ENCODE data around the gene MTUS2. TPM values are rescaled to one million over a fixed set of nuclear protein-coding genes. Genes with fewer than 3 reads are reported as not detected.

Gene MTUS2
- total and polyA plus RNA-seq, 9 of the 15 experiments (the other 6 are each of a cell fraction or from before 2014, with no cell fraction given) = 0.01 to 0.28 (median 0.06) TPM; not detected in 1

DNA sequence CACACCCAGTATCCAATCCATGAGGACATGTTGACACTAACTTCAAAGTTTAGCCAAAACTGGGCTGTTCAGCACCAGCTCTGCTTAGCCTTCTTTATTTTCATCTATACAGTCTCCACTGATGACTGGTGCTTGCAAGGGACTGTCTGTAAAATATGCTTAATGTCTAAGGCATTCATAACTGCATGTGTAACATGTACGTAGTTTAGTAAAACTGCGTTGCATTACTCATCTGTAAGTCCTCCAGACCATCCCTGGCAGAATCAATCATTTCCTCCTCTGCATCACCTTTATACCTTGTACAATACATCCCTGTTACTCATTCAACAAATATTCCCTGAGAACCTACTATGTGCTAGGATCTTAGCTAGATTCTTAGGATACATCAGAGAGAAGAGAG, 362.1 kb downstream of the MTUS2 start:
- 0% methylated on average over 2 of the region's 2 CpGs for WGBS (ENCODE audit: insufficient coverage, low coverage, missing lambda C conversion rate)
- no TSS peak for BruUV-seq (replicated peaks)
- ATAC-seq = no peak
- TF ChIP-seq SAFB (IDR thresholded peaks at IDR 0.05; ENCODE audit: borderline replicate concordance, low read depth, low read length) (no peak), SRF (CRISPR knock-in tag; IDR thresholded peaks at IDR 0.05) (no peak), CBFA2T3 (IDR thresholded peaks at IDR 0.05) (no peak), YY1 (IDR thresholded peaks at IDR 0.05; ENCODE audit: borderline replicate concordance in 1 of 3, control insufficient read depth in 1 of 3, extremely low read depth in 1 of 3, insufficient read depth in 3 of 3, insufficient read length in 1 of 3, insufficient replicate concordance in 2 of 3, low read depth in 1 of 3, low read length in 2 of 3) (no peak)
- TF ChIP-seq, protein P1, sequence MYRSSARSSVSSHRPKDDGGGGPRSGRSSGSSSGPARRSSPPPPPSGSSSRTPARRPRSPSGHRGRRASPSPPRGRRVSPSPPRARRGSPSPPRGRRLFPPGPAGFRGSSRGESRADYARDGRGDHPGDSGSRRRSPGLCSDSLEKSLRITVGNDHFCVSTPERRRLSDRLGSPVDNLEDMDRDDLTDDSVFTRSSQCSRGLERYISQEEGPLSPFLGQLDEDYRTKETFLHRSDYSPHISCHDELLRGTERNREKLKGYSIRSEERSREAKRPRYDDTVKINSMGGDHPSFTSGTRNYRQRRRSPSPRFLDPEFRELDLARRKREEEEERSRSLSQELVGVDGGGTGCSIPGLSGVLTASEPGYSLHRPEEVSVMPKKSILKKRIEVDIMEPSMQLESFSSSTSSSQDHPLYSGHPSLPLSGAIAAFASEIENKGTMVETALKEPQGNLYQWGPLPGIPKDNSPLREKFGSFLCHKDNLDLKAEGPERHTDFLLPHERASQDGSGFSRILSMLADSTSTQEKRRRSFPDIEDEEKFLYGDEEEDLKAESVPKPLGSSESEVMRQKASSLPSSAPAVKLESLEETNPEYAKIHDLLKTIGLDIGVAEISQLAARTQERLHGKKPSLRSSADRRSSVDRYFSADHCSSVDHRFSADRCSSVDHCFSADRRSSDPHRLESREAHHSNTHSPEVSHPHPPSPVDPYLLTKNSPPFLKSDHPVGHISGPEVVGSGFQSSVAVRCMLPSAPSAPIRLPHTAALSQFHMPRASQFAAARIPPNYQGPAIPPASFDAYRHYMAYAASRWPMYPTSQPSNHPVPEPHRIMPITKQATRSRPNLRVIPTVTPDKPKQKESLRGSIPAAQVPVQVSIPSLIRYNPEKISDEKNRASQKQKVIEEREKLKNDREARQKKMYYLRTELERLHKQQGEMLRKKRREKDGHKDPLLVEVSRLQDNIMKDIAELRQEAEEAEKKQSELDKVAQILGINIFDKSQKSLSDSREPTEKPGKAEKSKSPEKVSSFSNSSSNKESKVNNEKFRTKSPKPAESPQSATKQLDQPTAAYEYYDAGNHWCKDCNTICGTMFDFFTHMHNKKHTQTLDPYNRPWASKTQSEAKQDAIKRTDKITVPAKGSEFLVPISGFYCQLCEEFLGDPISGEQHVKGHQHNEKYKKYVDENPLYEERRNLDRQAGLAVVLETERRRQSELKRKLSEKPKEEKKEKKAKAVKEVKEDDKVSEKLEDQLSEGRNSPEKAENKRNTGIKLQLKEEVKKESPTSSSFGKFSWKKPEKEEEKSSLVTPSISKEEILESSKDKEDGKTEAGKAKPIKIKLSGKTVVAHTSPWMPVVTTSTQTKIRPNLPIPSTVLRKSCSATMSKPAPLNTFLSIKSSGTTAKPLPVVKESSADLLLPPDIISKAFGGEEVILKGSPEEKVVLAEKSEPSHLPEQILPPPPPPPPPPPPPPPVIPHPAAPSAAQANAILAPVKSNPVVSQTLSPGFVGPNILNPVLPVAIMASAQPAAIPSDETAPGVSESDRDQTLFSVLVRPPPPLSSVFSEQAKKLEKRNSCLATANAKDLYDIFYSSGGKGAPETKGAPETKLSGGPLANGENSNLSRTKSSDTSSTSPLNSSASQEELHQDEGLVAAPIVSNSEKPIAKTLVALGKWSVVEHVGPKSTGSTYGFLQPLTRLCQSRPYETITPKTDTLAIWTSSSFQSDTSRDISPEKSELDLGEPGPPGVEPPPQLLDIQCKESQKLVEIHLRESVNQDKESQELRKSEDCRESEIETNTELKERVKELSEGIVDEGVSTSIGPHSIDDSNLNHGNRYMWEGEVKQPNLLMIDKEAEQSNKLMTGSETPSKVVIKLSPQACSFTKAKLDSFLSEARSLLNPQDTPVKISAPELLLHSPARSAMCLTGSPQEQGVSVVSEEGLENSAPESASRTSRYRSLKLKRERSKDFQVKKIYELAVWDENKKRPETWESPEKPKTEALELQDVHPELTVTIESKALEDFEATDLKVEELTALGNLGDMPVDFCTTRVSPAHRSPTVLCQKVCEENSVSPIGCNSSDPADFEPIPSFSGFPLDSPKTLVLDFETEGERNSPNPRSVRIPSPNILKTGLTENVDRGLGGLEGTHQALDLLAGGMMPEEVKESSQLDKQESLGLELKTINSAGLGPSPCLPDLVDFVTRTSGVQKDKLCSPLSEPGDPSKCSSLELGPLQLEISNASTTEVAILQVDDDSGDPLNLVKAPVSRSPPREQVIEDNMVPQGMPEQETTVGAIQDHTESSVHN (IDR thresholded peaks at IDR 0.05; ENCODE audit: borderline replicate concordance in 1 of 2, low read depth in 1 of 2) = no peak
- TF ChIP-seq, protein P2, sequence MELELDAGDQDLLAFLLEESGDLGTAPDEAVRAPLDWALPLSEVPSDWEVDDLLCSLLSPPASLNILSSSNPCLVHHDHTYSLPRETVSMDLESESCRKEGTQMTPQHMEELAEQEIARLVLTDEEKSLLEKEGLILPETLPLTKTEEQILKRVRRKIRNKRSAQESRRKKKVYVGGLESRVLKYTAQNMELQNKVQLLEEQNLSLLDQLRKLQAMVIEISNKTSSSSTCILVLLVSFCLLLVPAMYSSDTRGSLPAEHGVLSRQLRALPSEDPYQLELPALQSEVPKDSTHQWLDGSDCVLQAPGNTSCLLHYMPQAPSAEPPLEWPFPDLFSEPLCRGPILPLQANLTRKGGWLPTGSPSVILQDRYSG (tag; conservative IDR thresholded peaks at IDR 0.05; ENCODE audit: low read depth) = no peak
- TF ChIP-seq, protein P3, sequence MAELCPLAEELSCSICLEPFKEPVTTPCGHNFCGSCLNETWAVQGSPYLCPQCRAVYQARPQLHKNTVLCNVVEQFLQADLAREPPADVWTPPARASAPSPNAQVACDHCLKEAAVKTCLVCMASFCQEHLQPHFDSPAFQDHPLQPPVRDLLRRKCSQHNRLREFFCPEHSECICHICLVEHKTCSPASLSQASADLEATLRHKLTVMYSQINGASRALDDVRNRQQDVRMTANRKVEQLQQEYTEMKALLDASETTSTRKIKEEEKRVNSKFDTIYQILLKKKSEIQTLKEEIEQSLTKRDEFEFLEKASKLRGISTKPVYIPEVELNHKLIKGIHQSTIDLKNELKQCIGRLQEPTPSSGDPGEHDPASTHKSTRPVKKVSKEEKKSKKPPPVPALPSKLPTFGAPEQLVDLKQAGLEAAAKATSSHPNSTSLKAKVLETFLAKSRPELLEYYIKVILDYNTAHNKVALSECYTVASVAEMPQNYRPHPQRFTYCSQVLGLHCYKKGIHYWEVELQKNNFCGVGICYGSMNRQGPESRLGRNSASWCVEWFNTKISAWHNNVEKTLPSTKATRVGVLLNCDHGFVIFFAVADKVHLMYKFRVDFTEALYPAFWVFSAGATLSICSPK (IDR thresholded peaks at IDR 0.05; ENCODE audit: borderline replicate concordance) = no peak
- TF ChIP-seq, protein P4, sequence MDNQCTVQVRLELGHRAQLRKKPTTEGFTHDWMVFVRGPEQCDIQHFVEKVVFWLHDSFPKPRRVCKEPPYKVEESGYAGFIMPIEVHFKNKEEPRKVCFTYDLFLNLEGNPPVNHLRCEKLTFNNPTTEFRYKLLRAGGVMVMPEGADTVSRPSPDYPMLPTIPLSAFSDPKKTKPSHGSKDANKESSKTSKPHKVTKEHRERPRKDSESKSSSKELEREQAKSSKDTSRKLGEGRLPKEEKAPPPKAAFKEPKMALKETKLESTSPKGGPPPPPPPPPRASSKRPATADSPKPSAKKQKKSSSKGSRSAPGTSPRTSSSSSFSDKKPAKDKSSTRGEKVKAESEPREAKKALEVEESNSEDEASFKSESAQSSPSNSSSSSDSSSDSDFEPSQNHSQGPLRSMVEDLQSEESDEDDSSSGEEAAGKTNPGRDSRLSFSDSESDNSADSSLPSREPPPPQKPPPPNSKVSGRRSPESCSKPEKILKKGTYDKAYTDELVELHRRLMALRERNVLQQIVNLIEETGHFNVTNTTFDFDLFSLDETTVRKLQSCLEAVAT (IDR thresholded peaks at IDR 0.05) = no peak

More for the DNA sequence above, 362.1 kb downstream of the MTUS2 start:
- H3K79me2 ChIP-seq (ENCODE audit: control insufficient read depth, insufficient read depth, low read length) = no peaks in the 10 kb centered on the region
- H3K9ac ChIP-seq (ENCODE audit: insufficient read depth in 1 of 2, low read depth in 2 of 2, low read length in 2 of 2) = no peak overlapping the region
- DNase-seq (ENCODE audit: extremely low read depth in 1 of 4, low spot score in 3 of 4) (no peak), FAIRE-seq (no peak)
- H3K9me1 ChIP-seq (ENCODE audit: control insufficient read depth, insufficient read depth, low read length) = no peaks in the 10 kb centered on the region
- no peaks in the 10 kb centered on the region for H3K36me3 ChIP-seq (ENCODE audit: control insufficient read depth, insufficient read depth, low read length)
- POLR2A ChIA-PET = no interaction called here
- H3K9me3 ChIP-seq (replicated peaks; ENCODE audit: control insufficient read depth, insufficient read depth, low read depth, low read length) = no peaks in the 10 kb centered on the region
- H3K4me1 ChIP-seq (replicated peaks in 1 of 2; ENCODE audit: control insufficient read depth in 2 of 2, insufficient read depth in 2 of 2, low read length in 2 of 2) = no peaks in the 10 kb centered on the region
- no peaks in the 10 kb centered on the region for H3K27me3 ChIP-seq (ENCODE audit: control insufficient read depth in 2 of 2, insufficient read depth in 2 of 2, low read length in 2 of 2)
- intact Hi-C loops (cut with micrococcal nuclease) = no loop called here
- H3K4me2 ChIP-seq (ENCODE audit: insufficient read depth, low read length) = no peak overlapping the region
- H3K4me3 ChIP-seq = no peak overlapping the region
- H2AFZ ChIP-seq (ENCODE audit: low read depth, low read length) = no peak overlapping the region
- in situ Hi-C loops (cut with MboI) = no loop called here
- no peak overlapping the region for H3K27ac ChIP-seq (ENCODE audit: extremely low read depth, low read depth, low read length)
- no peaks in the 10 kb centered on the region for H4K20me1 ChIP-seq (replicated peaks; ENCODE audit: control insufficient read depth, insufficient read depth, low read length)
- CTCF ChIA-PET (ENCODE audit: low intra/inter-chr PET ratio) = no interaction called here

Data from K562 (cell line).